Hepatic stellate cell (primary cell): ENCODE data around the gene TBX10.
"Not testable (repeated sequence)": the region's sequence is repeated elsewhere in the genome, so short reads cannot be mapped to it uniquely, and the experiment has no call there.

Source experiments
- DNase-seq: peaks from one replicate; pipeline ENCODE4 v3.0.0; 2011; ENCODE audit warnings: low spot score

The TBX10 gene

DNA sequence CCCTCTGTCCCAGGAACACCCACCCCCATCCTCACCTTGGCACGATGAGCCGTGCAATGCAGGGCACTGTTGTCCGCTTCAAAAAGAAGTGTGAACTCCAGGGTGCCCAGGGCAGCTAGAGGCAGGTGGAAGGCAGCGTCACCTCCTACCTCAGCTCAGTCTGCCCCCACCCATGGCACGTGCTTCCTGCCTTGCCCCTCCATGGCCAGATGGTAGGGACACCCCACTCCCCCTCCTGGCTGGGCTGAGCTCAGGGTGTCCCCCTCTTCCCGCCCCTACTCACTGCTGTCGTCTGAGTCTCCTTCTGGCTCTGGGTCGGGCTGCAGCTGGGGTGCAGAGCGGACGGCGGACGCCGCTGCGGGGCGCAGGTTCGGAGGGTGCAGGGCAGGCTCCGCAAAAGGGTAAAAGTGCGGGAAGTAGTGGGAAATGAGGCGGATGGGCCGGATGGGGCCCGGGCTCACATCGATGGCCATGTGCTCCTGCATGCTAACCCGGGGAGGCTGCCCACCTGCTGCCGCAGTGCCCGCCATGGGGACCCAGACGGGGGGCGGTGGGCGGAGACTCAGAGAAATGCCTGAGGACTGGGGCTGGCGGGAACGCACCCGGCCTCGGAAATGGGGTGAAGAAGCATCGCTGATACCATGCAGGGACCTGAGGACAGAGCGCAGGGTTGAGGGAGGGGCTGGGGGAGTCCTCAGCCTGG lies 23.7 kb downstream of the TBX10 start:
- DNase-seq: no peak

DNA sequence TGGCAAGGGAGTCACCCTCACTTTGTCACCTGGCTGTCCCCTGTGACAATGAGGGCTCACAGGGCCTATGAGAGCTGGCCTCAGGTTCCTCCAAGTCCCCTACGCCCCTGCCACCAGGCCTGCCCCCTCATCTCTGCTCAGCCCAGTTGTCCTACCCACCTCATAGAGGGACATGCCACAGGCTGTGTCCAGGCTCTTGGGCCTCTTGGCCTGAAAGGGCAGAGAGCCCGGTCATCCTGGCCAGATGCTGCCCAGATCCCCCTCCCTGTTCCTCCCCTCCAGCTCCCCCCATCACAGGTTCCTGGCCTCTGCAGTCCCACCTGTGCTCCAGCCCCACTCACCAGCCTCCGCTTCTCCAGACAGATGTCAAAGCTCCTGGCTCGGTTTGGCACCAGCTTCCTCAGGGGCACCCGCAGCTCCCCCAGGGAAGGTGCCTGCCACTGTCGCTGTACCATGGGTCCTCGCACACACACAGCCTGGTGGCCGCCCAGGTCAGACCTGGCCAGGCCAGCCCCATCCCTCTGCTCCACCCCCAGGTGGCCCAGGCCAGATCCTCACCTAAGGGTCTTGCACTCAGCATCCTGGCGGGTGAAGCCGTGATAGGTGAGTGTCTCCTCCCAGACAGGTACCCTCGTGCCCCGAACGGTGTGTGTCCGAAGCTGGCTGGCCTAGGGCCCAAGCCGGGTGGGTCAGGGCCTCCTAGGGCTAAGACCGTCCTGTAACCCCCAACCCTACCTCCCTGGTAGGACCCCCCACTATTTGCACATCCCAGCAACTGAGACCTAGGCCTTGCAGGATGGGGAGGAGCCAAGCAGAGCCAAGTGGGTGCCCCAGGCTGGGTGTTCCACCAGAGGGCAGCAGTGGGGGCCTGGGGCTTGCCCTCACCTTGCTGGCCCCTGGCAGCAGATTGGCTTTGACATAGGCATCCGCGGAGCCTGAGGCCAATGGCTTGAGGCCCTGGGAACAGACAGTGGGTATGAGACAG lies 24.5 kb downstream of the TBX10 start:
- peak; percentile 60 for DNase-seq

DNA sequence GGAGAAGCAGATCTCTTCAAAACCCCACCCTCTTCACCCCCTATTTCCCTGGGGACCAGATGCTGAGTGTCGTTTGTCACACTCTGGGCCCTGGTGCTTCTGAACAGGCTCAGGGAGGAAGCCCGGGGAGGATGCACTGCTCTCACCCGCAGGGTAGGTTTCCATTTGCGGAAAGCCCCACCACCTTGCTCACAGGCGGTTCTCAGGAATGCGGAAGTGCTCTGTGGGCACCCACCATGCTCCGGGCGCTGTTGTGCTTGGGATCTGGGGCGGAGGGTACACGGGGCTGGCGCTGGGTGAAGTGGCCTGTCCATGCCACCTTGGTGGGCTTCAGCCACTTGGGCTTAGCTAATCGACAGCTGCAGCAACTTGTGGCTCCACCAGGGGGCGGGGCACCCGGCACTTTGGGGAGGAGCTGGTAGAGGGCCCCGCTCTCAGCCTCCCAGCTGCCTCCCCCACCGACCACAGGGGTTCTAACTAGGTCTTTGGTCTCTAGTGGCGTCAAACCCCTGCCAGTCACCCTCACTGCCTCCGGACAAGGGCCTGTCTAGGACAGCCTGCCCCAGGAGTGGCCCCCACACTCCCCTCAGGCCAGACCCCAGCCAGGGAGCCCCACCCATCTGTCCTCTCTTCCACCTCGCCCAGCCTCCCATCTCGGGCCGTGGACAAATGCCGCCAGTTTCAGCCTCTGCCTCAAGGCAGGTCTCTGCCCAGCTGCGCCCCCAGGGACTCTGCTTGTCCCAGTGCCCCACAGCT lies 25.4 kb downstream of the TBX10 start:
- peak; percentile 55 for DNase-seq

DNA sequence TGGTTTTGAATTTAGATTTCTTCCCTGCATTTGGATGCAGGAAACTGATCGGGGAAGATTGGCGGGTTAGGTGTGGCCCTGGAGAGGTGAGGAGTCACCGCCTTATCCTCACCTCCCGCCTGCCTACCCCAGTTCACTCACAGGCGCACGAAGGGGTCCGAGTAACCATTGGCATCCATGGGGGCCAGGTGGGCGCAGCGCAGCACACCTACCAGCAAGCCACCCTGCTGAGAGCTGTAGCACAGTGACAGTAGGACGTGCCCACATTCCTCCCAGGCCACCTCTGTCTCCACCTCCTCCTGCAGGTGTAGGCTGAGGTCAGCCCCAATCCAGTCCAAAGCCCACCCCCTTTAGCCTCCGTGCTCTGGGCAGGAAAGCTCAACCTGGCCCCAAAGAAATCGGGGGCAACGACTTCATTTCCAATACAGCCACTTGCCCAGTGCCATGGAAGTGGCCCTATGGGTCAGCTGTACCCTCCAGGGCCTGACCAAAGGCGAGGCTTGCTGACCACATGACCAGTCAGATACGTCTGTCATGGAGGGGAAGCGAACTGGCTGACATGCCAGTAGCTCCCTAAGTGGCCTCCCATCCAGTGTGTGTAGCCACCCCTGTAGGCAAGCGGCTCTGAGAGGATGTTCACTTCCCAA lies 26.1 kb downstream of the TBX10 start:
- no peak for DNase-seq

DNA sequence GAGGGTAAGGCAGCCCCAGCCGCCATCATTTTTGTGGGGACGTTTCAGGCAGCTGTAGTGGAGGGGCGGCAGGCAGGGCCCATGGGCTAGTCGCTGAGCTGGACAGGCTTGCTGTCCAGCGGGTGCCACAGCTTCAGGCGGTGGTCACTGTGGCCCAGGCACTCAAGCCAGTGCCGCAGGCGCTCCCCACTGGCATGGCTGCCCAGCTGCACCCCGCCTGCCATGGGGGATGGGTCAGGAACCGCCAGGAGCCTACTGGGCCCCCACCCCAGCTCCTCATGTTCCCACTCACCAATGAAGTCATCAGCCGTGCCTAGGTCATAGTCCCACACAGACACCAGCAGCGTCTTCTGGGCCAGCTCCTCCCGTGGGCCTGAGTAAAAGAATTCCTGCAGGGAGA lies 26.8 kb downstream of the TBX10 start:
- no peak for DNase-seq

DNA sequence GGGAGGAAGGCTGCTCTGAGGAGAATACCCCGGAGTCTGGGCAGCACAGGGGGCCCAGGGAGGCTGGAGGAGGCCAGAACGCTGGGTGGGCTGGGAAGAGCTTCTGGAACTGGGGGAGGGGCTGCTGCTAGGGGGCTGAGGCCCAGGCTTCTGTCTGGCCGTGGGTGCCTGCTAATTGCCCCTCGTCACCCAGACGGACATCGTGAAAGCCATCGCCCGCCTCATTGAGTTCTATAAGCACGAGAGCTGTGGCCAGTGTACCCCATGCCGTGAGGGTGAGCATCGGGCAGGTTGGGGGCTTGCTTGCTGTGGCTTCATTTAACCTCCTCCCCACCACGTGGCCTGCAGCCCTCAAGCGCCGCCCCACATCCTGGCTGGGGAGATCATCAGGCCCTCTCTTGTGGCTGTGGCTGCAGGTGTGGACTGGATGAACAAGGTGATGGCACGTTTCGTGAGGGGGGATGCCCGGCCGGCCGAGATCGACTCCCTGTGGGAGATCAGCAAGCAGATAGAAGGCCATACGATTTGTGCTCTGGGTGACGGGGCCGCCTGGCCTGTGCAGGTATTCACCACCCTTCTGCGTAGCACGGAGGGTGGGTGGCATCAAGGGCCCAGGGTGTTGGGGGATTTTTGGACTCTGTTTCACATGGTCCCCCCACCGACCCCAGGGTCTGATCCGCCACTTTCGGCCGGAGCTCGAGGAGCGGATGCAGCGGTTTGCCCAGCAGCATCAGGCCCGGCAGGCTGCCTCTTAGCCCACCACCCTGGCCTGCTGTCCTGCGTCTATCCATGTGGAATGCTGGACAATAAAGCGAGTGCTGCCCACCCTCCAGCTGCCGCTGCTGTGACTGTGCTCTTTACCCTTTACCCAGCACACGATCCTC lies 27.6 kb downstream of the TBX10 start:
- no peak for DNase-seq

DNA sequence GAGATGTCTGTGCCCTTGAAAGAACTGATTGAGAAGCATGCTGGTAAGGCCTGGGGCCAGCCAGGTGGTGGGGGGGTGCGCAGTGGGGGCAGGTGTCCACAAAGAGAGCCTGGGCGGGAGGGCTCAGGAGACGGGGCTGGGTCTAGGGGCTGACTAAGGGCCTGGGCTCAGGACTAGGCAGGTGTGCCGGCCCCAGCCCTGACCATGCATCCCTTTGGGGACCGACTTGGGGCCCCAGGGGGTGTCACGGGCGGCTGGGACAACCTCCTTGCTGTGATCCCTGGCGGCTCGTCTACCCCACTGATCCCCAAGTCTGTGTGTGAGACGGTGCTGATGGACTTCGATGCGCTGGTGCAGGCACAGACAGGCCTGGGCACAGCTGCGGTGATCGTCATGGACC lies 28.4 kb downstream of the TBX10 start:
- DNase-seq: no peak

DNA sequence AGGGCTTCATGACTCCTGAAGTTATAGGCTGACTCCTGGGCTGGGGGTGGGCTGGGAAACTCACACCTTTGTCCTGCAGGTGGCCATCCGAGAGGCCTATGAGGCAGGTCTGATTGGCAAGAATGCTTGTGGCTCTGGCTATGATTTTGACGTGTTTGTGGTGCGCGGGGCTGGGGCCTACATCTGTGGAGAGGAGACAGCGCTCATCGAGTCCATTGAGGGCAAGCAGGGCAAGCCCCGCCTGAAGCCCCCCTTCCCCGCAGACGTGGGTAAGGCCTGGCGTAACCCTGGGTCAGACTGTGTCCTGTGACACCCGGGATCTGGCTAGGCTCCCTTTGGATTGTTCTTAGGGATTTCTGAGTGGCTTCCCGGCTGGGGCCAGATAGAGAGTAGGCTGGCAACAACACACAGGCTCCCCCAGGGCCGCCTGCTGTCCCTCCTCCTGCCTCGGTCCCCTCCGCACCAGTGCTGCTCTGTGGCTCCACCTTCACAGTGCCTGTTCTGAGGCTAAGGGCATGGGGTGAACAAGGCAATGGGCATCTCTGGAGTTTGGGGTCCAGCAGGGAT lies 29.2 kb downstream of the TBX10 start:
- DNase-seq: no peak

DNA sequence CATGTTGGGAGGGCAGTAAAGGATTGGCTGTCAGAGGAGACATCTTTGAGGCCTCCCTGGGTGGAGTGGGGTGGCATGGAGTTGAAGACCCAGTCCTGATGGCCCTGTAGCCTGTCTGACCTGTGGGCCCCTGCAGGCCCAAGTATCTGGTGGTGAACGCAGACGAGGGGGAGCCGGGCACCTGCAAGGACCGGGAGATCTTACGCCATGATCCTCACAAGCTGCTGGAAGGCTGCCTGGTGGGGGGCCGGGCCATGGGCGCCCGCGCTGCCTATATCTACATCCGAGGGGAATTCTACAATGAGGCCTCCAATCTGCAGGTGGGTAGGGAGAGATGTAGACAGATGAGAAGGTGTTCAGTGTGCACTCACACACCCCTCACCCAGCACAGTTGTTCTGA lies 30.2 kb downstream of the TBX10 start:
- DNase-seq: no peak

DNA sequence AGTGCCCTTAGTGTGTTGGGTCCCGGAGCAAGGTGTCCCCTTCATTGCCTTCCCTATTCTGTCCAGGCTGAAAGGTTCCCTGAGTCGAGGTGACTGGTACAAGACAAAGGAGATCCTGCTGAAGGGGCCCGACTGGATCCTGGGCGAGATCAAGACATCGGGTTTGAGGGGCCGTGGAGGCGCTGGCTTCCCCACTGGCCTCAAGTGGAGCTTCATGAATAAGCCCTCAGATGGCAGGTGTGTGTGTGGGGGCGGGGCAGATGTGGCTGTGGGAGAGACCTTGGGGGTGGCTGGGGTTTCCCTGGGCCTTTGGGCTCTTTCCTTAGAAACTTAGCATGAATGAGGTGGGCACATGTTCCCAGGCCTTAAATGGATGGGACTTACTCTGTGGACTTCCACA lies 31.1 kb downstream of the TBX10 start:
- DNase-seq: no peak

DNA sequence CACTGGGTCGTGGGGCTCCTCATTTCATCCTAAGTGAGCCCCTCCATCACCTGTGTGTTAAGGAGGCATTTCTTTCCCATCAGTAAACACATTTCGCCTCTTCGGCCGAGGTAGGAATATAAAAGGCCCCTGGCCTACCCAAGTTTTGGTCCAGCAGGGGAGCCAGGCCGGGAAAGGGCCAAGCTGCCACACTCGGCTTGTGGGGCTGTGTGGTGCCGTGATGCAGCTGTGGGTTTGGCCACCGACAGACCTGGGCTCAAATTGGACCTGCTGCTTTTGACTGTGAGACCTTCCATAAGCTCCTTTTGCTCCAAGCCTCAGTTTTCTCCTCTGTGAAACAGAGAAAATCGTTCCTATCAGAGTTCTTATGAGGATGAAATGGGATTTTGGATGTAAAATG lies 32.1 kb downstream of the TBX10 start:
- no peak for DNase-seq

DNA sequence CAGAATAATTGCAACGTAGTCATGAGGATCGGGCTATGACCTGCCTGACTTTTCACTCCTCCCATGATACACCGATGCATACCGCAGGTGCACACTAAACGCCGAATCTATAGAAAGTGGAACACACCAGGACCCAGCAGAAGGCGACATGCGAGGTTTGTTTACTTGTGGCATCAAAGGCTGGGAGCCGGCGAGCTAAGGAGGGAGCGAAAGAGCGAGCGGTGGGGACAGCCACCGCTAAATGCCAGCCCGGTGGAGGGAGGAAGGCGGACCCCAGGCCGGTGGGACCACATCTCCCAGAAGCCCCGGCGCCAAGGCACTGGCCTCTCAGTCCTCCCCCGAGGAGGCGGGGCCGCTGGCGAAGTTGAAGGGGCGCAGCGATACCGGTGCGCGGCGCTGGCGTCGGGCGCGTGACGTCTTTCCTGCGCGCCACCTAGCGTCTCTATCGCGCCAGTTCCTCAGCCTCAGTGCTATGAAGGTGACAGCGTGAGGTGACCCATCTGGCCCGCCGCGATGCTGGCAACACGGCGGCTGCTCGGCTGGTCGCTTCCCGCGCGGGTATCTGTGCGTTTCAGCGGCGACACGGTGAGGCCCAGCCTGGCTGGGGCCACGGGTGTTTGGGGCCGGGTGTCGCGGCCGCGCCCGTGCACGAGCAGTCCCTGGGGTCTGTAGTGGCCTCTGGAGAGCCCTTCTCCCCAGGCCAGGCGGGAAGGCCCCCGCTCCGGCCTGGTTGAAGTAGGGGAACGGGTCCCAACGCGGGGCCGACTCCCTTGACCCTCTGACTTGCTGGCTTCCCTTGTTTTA lies 32.9 kb downstream of the TBX10 start, which contains the start of gene NDUFV1:
Gene NDUFV1, plus strand, starts transcription at position 445 of the 804 bp plus-strand sequence. Its CDS starts 69 bp downstream, at position 514.
- peak; percentile 91 for DNase-seq

DNA sequence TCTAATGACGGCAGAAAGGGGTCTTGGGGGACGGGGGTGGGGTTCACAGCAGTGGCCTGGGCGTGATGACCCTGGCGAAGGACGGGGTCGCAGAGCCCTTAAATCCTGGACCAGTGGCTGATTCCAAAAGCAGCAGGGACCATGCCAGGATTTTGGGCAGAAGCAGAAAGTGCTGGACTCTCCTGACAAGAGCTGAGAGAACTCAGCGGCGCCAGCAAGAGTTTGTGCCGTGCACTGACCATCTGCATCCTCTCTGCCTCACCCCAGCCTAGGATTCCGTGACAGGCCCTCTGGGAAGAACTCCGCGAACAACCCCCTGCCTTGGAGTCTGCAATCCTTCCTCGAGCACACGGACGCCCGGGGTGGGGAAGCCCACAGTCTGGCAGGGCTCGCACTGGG lies 33.5 kb downstream of the TBX10 start:
- peak; percentile 55 for DNase-seq

DNA sequence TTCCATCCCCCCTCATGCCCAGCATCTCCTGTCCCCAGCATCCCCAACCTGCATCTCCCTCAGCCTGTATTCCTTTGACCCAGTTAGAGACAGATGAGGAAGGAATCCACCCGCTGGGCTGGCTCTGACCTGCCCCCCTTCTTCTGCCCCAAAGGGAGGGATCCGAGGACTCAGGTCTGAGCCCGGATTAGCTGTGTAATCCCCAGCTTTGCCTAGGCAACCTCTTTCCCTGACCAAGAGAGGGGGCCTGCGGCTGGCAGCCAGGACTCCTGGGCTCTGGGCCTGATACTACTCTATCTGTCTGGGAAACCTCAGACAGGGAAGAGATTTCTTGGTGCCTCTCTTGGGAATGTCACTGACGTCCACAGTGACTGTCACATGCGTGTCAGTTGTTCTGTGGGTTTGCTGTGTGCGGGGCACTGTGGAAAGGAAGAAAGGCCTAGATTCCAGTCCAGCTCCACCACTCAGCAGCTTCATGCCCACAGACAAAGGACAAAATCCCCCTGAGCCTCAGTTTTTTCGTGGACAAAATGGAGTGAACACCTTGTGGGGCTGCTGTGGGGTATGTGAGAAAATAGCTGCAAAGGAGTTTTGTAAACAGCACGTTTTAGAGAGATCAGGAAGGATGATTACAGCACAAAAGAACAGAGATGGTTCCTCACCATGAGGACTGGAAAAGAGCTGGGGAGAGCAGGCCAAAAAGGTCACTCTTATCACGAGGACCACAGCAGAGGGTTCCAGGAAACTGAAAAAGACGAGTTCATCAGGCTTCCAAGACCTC lies 34.1 kb downstream of the TBX10 start:
- DNase-seq: no peak

DNA sequence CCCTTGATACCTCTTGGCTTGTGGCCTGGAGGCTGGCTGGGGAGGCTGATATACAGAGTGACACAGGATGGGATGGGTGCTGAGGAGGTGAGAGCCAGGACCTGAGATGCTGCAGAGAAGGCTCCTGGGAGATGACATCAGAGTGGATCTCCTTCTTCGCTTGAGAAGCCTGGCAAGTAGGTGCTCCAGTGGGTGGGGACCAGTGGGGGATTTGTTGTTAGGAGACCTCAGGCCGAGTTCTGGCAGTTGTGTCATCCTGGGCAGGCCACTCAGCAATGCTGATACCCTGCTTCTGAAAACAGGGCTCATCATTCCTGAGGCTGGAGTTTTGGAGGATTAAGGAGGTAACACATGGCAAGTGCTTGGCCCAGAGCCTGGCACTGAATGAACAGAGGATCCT lies 34.7 kb downstream of the TBX10 start:
- no peak for DNase-seq

DNA sequence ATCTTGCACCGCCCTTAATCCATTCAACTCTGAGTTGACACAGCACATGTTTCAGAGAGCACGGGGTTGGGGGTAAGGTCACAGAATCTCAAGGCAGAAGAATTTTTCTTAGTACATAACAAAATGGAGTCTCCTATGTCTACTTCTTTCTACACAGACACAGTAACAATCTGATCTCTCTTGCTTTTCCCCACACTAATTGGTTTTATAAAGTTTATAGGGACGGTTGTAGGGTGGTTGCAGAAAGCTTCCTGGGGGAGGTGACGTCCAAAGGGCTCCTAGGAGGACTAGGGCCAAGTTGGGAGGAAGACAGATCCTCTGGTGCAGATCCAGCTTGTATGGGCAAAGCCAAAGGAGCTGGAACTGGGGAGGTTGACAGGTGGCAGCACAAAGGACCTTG lies 35.4 kb downstream of the TBX10 start:
- not testable (repeated sequence) for DNase-seq

DNA sequence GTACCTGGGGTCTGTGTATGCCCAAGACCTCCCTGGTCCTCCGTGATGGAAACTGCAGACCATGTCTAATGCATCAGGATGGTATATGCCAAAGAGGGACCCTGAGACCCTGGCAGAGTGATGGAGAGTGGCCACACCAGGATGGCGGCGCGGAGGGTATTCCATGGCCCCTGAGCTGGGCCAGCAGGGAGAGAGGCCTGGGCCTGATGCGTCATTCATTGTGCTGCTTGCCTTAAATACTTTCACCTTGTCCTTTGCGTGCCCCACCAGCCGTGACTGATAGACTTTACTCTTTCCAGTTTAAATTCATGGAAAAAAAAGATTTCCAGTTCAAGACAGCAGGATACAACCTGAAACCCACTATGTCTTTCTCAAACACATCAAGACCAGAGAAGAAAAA lies 38.5 kb downstream of the TBX10 start:
- DNase-seq: no peak

DNA sequence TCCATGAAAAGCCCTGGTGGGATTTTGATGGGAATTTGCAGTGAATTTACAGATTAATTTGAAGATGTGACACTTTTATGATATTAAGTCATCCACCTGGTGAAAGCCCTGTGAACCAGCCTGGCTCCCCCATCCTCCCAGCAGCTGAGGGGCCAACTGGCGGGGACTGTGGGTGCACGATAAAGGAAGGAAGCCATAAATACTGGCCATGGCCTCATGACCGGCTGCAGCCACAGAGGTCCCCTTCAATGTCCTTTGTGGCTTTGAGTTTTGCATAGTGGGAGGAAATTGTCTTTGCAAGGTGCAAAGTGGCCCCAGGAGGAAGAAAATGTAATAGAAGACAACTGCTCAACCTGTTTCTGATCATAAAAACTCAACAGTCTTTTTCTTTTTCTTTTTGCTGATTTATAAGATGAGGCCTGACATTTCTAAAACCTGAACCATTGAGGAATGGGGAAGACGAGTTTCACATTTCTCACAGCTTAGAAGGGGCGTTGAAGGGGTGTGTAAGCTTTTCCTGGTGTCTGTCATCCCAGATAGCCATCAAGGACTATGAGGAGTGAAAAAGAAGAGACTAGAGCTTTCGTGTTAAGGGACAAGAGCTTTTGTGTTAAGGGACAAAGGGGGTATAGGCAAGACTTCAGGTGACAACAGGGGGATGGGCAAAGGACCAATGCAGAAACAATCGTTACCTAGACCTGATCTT lies 39.1 kb downstream of the TBX10 start:
- no peak for DNase-seq
